ENCODE measurements around the gene PPP1R27.

The PPP1R27 gene

GRCh38 chr17:81834831-81835267 is at the start of gene PPP1R27:
Gene PPP1R27, minus strand, starts transcription at chr17:81835050. Its CDS starts 97 bp downstream, at chr17:81834953.
- Histone ChIP-seq H3K9ac (ENCODE audit: low read length) (no peak within 1 kb of the TSS), H3K9me2 (replicated peaks; ENCODE audit: insufficient read depth, low read length) (no peaks in the 10 kb centered on the region), H2AFZ (ENCODE audit: low read length) (peak within 1 kb of the TSS; percentile 56), H3K79me2 (ENCODE audit: low read length) (peaks cover 11% of the 10 kb centered on the region), H3K27ac (ENCODE audit: low read length) (no peak within 1 kb of the TSS), H3K4me3 (ENCODE audit: low read length) (peak within 1 kb of the TSS; percentile 71), H3K4me2 (ENCODE audit: low read depth, low read length) (peak within 1 kb of the TSS; percentile 75), H3K36me3 (replicated peaks; ENCODE audit: insufficient read depth, low read length) (no peaks in the 10 kb centered on the region), H4K20me1 (ENCODE audit: insufficient read depth, low read length) (no peaks in the 10 kb centered on the region), H3F3A (ENCODE audit: insufficient read depth, low read length) (peaks cover 16% of the 10 kb centered on the region), H3K27me3 (replicated peaks; ENCODE audit: insufficient read depth, low read length) (no peaks in the 10 kb centered on the region; the same call in 1 of the 2 replicates), H3K9me3 (replicated peaks; ENCODE audit: insufficient read depth, low read length) (no peaks in the 10 kb centered on the region), H3K4me1 (ENCODE audit: low read length) (peaks cover 14% of the 10 kb centered on the region)
- TF ChIP-seq EZH2 (optimal IDR thresholded peaks at IDR 0.05; ENCODE audit: low read depth, low read length) = no peak
- TF ChIP-seq CTCF (IDR thresholded peaks at IDR 0.05; ENCODE audit: low read length) = no peak
- TF ChIP-seq EZH2phosphoT487 (IDR thresholded peaks at IDR 0.05; ENCODE audit: low read length) = no peak
- no peak for DNase-seq

GRCh38 chr17:81884520-81884919 is 49.7 kb upstream of the PPP1R27 start:
- Histone ChIP-seq H3K4me1 (ENCODE audit: low read length) (peaks cover 2% of the 10 kb centered on the region), H3K27ac (ENCODE audit: low read length) (no peak overlapping the region), H3K27me3 (replicated peaks; ENCODE audit: insufficient read depth, low read length) (no peaks in the 10 kb centered on the region), H3K9me2 (replicated peaks; ENCODE audit: insufficient read depth, low read length) (no peaks in the 10 kb centered on the region), H3K79me2 (ENCODE audit: low read length) (peaks cover 38% of the 10 kb centered on the region), H3K9ac (ENCODE audit: low read length) (no peak overlapping the region), H4K20me1 (ENCODE audit: insufficient read depth, low read length) (no peaks in the 10 kb centered on the region), H3K4me3 (ENCODE audit: low read length) (no peak overlapping the region), H3K9me3 (replicated peaks; ENCODE audit: insufficient read depth, low read length) (no peaks in the 10 kb centered on the region), H2AFZ (ENCODE audit: low read length) (no peak overlapping the region), H3K4me2 (ENCODE audit: low read depth, low read length) (no peak overlapping the region), H3K36me3 (replicated peaks; ENCODE audit: insufficient read depth, low read length) (peaks cover 23% of the 10 kb centered on the region), H3F3A (ENCODE audit: insufficient read depth, low read length) (peaks cover 4% of the 10 kb centered on the region; the same call in 1 of the 2 replicates)
- TF ChIP-seq EZH2phosphoT487 (IDR thresholded peaks at IDR 0.05; ENCODE audit: low read length) (no peak), CTCF (IDR thresholded peaks at IDR 0.05; ENCODE audit: low read length) (no peak), EZH2 (optimal IDR thresholded peaks at IDR 0.05; ENCODE audit: low read depth, low read length) (no peak)
- no peak for DNase-seq

- TF ChIP-seq CTCF (IDR thresholded peaks at IDR 0.05; ENCODE audit: low read length) = no peak
- TF ChIP-seq EZH2 (optimal IDR thresholded peaks at IDR 0.05; ENCODE audit: low read depth, low read length) = no peak
- TF ChIP-seq EZH2phosphoT487 (IDR thresholded peaks at IDR 0.05; ENCODE audit: low read length) = no peak
- H3K9ac ChIP-seq (ENCODE audit: low read length) = no peak overlapping the region
- H3K4me1 ChIP-seq (ENCODE audit: low read length) = no peaks in the 10 kb centered on the region
- no peaks in the 10 kb centered on the region for H3K9me2 ChIP-seq (replicated peaks; ENCODE audit: insufficient read depth, low read length)
- H3F3A ChIP-seq (ENCODE audit: insufficient read depth, low read length) = peaks cover 6% of the 10 kb centered on the region; the same call in 1 of the 2 replicates
- H3K36me3 ChIP-seq (replicated peaks; ENCODE audit: insufficient read depth, low read length) = no peaks in the 10 kb centered on the region
- no peaks in the 10 kb centered on the region for H3K79me2 ChIP-seq (ENCODE audit: low read length)
- no peaks in the 10 kb centered on the region for H4K20me1 ChIP-seq (ENCODE audit: insufficient read depth, low read length)
- DNase-seq = no peak
- no peak overlapping the region for H3K4me3 ChIP-seq (ENCODE audit: low read length)
- H2AFZ ChIP-seq (ENCODE audit: low read length) = no peak overlapping the region
- H3K4me2 ChIP-seq (ENCODE audit: low read depth, low read length) = no peak overlapping the region
- no peaks in the 10 kb centered on the region for H3K9me3 ChIP-seq (replicated peaks; ENCODE audit: insufficient read depth, low read length)
- no peaks in the 10 kb centered on the region for H3K27me3 ChIP-seq (replicated peaks; ENCODE audit: insufficient read depth, low read length)
- no peak overlapping the region for H3K27ac ChIP-seq (ENCODE audit: low read length)
These were observed 44.3 kb upstream of the PPP1R27 start for GRCh38 chr17:81879121-81879520.
